Stimulated activated CD4-positive, alpha-beta T cell treated with anti-CD3 and anti-CD28 coated beads, Interleukin-2, amount 100 ng/mL, for 48 hours (primary cell): ENCODE measurements around the gene PEX14.

ENCODE experiments used
- DNase-seq, 2 donors: peaks; one replicate each; pipeline ENCODE4 v3.0.0-alpha.2; 2020

Gene PEX14

DNA sequence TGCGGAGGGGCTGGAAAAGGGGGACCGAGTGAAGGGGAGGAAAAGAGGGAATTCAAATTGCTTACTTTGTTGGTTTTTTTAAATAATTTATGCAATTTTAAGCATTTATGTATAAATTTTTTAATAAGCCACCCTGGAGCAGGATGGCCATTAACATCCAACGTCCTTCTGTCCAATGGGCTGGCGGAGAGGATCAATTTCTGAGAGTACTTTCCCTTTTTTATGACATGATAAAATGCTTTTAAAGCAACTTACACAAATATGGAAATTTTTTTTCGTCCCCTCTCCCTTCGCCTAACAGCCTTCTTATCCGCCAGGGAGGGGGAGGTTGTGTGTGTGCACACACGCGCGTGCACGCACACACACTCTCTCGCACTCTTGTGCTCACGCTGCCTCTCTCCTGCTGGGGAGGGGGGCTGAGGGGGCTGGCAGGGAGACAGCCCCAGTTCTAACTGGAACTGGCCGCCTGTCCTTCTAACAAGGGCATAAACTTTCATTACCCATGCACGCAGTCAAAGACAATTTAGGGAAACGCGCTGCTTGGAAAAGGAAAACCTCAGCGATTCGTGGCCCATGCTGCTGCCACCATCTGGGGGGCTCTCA is 198.5 kb downstream of the PEX14 start:
- DNase-seq: no peak

DNA sequence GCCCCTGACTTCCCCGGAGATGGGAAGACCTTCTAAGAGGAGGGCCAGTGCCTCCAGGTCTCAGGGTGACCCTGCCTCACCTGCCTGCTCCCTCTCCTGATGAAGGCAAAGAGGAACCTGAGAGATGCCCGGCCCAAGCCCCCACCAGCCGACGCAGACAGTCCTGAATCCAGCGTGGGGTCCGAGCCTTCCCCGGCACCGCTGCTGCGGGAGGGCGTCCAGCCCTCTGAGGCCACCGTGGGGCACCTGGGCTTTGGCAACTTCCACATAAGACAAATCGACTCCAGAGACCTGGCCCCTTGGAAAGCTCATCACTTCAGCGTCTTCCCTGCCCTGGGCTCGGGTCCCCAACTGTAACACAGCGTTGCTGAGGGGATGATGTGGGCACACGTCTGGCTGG is 199.5 kb downstream of the PEX14 start:
- no peak for DNase-seq

DNA sequence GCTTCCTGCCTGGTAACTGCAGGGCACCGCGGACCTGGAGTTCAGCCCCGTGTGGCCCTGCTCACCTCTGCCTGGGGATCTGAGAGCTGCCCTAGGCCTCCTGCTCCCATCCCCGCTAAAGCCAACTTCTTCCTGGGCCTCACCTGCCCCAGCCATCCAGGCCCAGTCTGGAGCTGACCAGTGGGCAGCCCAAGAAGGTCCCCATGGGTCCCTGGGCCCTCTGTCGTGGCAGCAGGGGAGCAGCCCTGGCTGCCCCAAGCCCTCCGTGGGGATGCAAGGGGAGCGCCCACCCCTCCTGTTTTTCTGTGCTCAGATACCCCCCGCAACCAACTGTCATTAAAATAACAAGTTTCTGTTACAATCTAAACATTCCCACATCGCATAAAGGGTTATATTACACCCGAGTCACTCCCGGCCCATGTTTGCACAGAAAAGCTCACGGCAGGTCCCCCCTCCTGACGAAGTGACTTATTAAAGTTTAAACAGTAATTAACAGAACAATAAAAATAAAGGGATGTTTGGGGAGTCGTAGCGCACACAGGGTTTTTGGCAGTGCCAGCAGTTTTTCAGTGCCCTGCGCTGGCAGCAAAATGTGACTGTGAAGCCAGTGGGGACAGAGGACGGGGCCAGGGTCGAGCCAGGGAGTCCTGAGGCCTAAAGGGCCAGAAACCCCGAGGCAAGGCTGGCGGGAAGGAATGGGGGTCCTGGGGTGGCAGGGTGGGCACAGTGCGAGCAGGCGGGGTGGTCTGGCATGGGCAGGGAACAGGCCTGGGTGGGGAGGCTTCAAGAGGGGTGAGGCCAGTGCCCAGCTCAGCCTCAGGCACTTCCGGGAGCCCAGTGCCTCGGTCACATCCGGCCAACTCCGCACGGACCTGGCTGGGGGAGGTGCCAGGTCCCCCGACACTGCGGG is 200.2 kb downstream of the PEX14 start:
- no peak for DNase-seq

DNA sequence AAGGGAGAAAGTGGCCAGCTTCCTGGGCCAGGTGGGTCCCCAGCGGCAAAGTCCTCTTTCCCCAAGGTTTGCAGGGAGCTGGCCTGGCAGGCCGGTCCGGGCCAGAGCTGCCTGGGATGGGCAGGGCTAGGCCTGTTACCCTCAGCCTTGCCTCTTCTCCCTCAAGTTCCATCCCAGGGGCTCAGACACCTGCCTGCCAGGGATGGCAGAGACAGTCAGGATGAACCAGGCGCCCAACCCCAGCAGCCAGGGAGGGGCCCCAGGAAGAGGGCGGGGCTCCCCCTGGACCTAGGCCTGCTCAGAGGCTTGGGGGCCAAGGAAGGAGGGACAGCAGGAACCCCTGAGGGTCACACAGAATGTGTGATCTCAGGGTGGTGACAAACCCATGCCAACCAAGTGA is 201.1 kb downstream of the PEX14 start:
- DNase-seq: no peak

DNA sequence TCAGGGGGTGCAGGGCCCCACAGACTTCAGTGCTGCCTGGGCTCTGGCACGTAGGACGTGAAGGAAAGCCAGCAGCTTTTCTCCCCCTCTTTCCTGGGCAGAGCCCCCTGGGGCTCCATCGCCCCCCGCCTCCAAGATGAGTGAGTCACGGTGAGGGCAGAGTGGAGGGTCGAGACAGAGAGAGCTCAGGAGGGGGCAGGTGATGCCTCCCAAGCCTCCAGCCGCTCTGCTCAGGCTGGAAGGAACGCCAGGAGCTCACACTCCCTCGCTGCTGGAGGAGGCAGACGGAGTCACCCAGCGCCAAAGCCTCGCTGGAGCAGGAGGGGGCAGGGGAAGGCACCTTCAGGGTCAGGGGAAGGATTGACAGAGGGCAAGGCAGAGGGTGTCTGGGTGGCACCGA is 202.2 kb downstream of the PEX14 start:
- DNase-seq: no peak

DNA sequence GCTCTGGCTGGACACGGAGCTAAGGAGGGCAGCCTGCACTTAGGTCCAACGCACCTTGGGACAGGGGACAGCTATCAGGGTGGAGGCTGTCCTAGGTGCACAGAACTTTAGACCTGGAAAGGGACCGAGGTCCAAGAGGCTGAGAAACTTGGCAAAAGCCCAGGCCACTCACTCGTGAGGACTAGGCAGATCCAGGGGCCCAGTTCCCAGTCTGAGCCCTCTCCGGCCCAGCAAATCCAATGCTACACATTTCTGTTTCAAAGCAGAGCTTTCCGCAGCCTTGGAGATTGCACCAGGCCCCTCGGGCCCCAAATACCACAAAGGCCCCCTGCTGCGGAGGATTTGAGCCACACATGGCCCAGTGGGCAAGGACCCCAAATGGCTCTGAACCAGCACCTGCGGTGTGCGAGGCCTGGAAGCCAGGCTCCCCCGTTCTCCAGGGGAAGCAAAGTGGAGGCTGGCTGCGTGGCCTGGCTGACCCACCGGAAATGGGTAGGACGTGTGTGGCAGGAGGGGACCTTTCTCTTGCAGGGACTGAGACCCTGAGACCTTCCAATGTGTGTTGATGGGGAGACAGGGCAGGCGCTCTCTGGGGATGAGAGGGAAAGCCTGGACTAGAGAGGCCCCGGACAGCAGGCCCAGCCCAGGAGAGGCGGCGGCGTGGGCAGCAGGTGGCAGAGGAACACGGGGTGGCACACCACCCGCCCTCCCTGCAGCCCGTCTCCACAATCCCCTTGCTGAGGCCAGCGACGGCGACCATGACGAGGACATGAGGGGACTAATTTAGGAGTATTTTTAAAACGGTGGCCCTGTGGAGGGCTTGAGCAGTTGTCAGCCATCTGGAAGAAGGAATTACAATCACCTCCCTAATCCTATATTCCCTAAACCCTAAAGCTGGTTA is 203.0 kb downstream of the PEX14 start:
- DNase-seq: no peak

DNA sequence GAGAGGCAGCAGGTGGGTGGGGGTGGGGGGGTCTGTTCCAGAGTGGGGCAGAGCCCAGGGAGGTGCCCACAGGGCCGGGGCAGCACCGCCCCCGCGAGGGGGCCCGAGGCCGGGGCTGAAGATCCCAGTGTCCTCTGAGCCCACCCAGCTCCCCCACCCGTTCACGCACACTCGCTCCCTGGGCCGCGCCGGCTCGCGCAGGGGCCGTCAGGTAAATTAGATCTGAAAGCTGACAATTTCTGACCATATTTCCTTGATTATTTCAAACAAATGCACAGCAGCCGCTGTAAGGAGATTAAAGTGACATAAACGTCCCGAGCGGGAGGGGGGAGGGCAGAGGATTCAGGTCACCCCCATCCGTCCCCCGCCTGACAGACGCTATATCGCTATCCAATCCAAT is 203.7 kb downstream of the PEX14 start:
- no peak for DNase-seq

DNA sequence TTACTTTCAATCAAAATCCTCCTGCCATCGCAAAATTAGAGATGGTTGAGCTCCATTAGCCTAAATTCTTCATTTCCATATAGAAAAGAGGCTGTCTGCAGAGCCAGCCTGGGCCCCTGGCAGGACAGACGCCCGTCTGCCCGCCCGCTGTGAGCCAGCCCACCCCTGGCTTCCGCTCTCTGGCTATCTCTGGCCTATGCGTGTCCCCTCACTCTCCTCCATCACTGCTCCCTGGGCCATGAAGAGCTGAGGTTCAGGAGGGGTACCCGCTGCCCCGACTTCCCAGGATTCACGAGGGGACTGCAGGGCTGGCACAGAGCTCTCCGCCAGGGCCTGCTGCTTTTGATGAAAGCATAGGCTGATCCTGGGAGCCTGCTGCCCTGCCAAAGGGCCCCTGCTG is 204.1 kb downstream of the PEX14 start:
- DNase-seq: no peak

DNA sequence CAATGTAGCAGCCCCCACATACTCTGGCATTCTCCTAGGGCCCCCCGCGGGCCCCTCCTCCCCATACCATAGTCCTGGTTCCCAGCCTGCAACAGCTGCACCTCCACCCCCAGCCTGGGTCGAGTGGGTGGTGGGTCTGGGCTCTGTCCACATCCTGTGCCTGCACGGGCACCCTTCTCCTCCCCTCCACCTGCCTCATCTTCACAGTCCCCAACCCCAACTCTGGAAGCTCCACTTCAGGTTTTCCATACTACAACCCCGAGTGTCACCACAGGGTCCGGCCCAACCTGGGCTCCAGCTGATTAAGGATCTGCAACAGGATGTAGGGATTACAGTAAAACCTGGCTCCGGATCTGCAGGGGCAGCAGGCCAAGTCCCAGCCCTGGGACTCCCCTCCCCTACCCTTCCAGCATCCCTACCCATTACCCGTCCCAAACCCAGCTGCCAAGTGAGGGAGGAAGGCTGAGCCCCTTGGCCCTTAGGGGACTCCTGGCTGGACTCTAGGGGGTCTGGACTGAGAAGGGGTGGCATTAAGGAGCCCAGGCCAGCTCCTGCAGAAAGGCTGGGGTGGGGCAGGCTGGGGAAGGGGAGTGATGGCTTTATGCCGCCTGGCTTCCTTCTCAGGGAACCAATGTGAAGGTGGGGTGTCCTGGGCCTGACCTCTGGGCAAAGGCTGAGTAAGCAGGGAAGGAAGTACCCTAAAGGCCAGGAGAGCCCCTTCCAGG is 204.9 kb downstream of the PEX14 start:
- no peak for DNase-seq
